Hematopoietic multipotent progenitor cell treated with erythropoietin and hydrocortisone succinate and interleukin-3 and kit ligand, for 8 days (in vitro differentiated cells): ENCODE results near the gene SLITRK5.

ENCODE experiments used
- DNase-seq: peaks from one replicate; pipeline ENCODE4 v3.0.0-alpha.2; 2015

The SLITRK5 gene, protein sequence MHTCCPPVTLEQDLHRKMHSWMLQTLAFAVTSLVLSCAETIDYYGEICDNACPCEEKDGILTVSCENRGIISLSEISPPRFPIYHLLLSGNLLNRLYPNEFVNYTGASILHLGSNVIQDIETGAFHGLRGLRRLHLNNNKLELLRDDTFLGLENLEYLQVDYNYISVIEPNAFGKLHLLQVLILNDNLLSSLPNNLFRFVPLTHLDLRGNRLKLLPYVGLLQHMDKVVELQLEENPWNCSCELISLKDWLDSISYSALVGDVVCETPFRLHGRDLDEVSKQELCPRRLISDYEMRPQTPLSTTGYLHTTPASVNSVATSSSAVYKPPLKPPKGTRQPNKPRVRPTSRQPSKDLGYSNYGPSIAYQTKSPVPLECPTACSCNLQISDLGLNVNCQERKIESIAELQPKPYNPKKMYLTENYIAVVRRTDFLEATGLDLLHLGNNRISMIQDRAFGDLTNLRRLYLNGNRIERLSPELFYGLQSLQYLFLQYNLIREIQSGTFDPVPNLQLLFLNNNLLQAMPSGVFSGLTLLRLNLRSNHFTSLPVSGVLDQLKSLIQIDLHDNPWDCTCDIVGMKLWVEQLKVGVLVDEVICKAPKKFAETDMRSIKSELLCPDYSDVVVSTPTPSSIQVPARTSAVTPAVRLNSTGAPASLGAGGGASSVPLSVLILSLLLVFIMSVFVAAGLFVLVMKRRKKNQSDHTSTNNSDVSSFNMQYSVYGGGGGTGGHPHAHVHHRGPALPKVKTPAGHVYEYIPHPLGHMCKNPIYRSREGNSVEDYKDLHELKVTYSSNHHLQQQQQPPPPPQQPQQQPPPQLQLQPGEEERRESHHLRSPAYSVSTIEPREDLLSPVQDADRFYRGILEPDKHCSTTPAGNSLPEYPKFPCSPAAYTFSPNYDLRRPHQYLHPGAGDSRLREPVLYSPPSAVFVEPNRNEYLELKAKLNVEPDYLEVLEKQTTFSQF

GRCh38 chr13:87671031-87671752 is at the start of gene SLITRK5:
TSS of gene SLITRK5 (plus strand) at chr13:87671371. CDS start at chr13:87675389, 4,018 bp downstream.
- DNase-seq, result peak; percentile 72

DNA sequence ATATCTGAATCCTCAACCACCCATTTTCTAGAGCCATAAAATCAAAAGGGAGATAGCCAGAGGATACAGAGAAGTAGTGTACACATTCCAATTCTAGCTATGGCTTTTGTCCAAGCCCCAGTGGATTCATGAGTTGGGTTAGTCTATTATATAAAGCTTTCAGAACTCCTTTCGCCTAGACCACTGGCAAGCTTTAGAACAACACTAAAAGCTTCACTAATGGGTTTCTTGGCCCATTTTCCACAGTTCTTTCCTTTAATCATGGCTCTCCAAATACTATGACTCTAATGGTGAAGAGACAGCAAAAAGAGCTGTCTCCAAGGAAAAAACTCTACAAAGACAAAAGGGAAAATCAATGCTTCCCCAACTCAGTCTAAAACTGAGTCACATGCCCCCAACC is 48.2 kb upstream of the SLITRK5 start:
- DNase-seq, result no peak

GRCh38 chr13:87656306-87656705 is 14.9 kb upstream of the SLITRK5 start:
- no peak for DNase-seq

DNA sequence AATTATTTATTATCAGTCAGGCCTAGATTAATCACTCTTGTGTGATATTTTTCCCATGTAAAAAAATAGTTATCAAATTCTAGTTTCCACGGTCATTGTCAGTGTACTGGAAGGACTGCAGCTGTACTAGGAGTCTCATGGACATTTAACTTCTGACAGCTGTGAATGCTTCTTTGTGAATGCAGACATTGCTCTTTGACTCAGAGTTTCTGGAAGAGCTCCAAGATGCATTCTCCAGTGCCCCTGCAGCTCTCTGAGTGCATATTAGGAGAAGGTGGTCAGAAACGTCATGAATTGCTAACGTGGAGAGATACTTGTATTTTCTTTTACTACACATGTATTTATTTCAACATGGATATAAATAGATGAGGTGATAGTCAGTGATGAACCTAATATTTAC is 9.7 kb upstream of the SLITRK5 start:
- no peak for DNase-seq

DNA sequence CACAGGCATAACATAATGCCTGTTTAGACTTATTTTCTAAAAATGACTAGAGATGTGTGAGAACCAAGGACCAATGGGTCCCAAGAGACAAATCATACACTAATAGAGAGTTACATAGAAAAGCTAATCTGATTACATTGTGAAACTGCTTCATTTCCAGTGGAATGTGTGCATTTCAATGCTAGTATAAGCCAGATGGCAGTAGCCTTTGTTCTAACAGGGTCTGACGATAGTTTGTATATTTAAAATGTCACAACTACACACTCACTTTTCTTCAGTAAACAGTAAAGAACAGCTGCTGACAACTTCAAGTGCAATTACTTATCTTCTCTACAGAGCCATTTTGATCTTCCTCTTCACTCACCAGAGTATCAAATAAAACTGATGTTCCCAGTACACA is 4.3 kb upstream of the SLITRK5 start:
- DNase-seq, result no peak

- DNase-seq, result no peak
These were observed 3.5 kb upstream of the SLITRK5 start for GRCh38 chr13:87667686-87668085.

DNA sequence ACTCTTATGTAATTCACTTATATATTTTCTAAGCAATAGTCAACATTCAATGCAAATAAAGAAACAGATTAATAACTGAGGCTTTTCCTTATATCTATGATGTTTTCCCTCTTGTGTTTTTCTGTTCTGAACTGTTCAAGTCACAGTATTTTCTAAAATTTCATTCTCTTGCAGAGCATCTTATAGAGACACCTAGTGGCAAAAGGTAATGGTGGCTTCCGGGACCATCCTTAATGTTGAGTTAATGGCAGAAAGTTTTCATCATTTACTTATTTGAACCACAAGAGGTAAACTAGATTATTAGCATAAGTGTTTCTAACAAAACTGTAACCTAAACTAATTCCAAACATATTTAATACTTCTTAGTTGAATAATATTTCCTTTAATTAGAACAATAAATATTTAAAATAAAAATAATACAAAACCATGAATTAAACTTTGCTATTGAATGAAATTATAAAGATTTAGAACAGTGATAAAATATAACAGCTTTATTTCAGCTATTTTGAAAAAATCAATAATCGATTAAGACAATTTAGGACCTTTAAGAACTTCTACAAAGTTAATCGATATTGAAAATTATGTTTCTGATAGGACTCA is 1.7 kb upstream of the SLITRK5 start:
- DNase-seq, result peak; percentile 58

GRCh38 chr13:87671753-87672605 is 808 bp downstream of the SLITRK5 start:
- DNase-seq, result no peak

GRCh38 chr13:87674247-87674738 is 3.1 kb downstream of the SLITRK5 start:
- DNase-seq, result no peak

DNA sequence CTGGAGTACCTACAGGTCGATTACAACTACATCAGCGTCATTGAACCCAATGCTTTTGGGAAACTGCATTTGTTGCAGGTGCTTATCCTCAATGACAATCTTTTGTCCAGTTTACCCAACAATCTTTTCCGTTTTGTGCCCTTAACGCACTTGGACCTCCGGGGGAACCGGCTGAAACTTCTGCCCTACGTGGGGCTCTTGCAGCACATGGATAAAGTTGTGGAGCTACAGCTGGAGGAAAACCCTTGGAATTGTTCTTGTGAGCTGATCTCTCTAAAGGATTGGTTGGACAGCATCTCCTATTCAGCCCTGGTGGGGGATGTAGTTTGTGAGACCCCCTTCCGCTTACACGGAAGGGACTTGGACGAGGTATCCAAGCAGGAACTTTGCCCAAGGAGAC is 4.7 kb downstream of the SLITRK5 start:
- no peak for DNase-seq

- DNase-seq, result no peak
These were observed 5.3 kb downstream of the SLITRK5 start for GRCh38 chr13:87676254-87677042.

GRCh38 chr13:87677043-87677495 is 5.9 kb downstream of the SLITRK5 start:
- DNase-seq, result no peak

DNA sequence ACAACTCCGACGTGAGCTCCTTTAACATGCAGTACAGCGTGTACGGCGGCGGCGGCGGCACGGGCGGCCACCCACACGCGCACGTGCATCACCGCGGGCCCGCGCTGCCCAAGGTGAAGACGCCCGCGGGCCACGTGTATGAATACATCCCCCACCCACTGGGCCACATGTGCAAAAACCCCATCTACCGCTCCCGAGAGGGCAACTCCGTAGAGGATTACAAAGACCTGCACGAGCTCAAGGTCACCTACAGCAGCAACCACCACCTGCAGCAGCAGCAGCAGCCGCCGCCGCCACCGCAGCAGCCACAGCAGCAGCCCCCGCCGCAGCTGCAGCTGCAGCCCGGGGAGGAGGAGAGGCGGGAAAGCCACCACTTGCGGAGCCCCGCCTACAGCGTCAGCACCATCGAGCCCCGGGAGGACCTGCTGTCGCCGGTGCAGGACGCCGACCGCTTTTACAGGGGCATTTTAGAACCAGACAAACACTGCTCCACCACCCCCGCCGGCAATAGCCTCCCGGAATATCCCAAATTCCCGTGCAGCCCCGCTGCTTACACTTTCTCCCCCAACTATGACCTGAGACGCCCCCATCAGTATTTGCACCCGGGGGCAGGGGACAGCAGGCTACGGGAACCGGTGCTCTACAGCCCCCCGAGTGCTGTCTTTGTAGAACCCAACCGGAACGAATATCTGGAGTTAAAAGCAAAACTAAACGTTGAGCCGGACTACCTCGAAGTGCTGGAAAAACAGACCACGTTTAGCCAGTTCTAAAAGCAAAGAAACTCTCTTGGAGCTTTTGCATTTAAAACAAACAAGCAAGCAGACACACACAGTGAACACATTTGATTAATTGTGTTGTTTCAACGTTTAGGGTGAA is 6.6 kb downstream of the SLITRK5 start:
- no peak for DNase-seq

GRCh38 chr13:87678372-87678752 is 7.2 kb downstream of the SLITRK5 start:
- no peak for DNase-seq

GRCh38 chr13:87680298-87680697 is 9.1 kb downstream of the SLITRK5 start:
- no peak for DNase-seq

- DNase-seq, result no peak
These were observed 13.9 kb downstream of the SLITRK5 start for GRCh38 chr13:87684850-87685742.

GRCh38 chr13:87696458-87696857 is 25.3 kb downstream of the SLITRK5 start:
- DNase-seq, result no peak

DNA sequence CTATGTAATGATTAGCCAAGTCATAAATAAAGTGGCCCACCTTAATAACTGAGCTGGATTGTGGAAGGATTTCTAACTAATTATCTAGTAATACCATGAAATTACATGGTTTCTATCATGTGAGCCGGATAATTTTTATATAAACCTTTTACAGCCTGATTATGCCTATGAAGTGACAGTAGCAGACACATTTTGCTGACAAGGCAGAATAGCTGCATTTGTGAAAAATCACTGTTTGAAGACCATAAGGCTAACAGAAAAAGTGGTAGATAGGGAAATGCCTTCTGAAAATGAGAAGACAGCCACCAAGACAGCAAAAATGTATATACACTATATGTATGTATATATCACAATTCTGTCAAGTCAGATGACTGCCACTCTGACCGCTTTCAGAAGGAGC is 27.1 kb downstream of the SLITRK5 start:
- DNase-seq, result no peak
